GM19238 (cell line): ENCODE results near the gene OR13C8.

Experiments used
- DNase-seq: peaks from one replicate; pipeline ENCODE4 v3.0.0; 2011; ENCODE audit warnings: low spot score; ENCODE audit not compliant: insufficient read length

Gene OR13C8

DNA sequence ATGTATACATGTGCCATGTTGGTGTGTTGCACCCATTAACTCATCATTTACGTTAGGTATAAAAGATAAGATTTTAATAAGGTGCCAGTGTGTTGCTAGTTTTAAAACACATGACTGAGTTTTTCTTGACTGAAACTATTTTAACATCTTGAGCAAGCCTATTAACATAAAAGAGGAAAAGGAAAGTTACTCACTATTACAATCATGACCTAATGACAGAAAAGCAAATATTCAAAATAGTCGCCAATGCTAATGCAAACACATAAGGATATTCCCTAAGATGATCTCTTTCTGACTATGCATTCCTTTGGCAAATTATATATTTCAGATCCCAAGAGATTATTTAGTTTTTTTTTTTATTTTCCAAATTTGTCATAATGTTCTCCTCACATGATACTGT, 42.2 kb downstream of the OR13C8 start:
- no peak for DNase-seq

DNA sequence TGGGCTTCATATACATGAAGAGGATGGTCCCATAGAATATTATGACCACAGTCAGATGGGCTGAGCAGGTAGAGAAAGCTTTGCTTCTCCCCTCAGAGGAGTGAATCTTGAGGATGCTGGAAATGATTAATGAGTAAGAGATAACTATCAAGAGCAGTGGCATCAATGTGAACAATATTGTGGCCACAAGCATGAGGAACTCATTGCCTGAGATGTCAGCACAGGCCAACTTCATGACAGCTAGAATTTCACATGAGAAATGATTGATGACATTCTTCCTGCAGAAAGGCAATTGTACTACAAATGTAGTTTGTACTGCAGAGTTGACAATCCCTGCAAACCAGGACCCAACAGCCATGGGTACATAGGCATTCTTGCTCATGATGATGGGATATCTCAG, 48.5 kb downstream of the OR13C8 start:
- DNase-seq = no peak

DNA sequence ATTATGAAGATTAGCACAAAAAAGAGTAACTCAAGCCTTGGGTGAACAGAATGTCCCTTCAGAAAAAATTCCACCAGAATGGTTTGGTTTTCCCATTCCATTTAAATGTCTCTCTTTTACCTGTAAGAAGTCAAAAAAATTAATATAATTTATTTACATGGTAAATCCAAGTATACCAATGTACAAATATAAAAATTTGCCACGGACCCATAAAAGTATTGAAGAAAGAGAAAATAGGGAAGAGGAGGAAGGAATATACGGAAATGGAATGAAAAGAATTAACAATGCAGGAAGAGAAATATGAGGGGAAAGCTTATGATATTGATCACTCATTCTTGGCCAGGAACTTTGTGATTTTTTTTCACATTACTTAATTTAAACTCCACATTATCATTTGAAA, 49.1 kb downstream of the OR13C8 start, which contains the start of gene OR13C9:
Gene OR13C9, minus strand, starts transcription at position 101 of the 400 bp plus-strand sequence. Its CDS starts 0 bp downstream, at position 101.
- no peak for DNase-seq
